DMS79 treated with DMSO at 0.1 percent for 48 hours (cell line): ENCODE measurements around the gene PFDN4.

Experiments used
- DNase-seq: peaks from one replicate; lab custom pipeline; 2025; lab: John Stamatoyannopoulos, UW

Gene PFDN4

GRCh38 chr20:54267483-54268003 lies 59.7 kb downstream of the PFDN4 start:
- no peak for DNase-seq

- DNase-seq = no peak
Measured at GRCh38 chr20:54268941-54269340, 61.1 kb downstream of the PFDN4 start.
